H1 (cell line): Measurements from ENCODE around the gene CFAP221.

Experiments used
- CHD2 ChIP-seq: IDR thresholded peaks from 2 replicates; pipeline ENCODE4 v1.6.1; 2012; ENCODE audit warnings: low read length, improper control_type of control experiment
- CHD7 ChIP-seq: fragments of 300-600 bp; sonication (generic); IDR thresholded peaks from 2 replicates; pipeline ENCODE4 v1.7.1; 2012; ENCODE audit warnings: low read length, moderate library complexity, mild to moderate bottlenecking, inconsistent platforms; ENCODE audit not compliant: insufficient replicate concordance
- EGR1 ChIP-seq: IDR thresholded peaks from 2 replicates; pipeline ENCODE4 v1.6.1; 2011; ENCODE audit warnings: low read depth, low read length, borderline replicate concordance
- HDAC6 ChIP-seq: IDR thresholded peaks from one replicate; pipeline ENCODE4 v1.7.1; 2012; ENCODE audit warnings: low read depth, mild to moderate bottlenecking, inconsistent platforms, low read length, moderate library complexity
- POLR2A ChIP-seq, 2 experiments: IDR thresholded peaks; 1 replicate in 1 of 2; 2 replicates in 1 of 2; pipeline ENCODE4 v1.6.1; 2011; ENCODE audit warnings: low read depth in 2 of 2, low read length in 2 of 2, mild to moderate bottlenecking in 2 of 2; ENCODE audit errors: control extremely low read depth in 1 of 2
- SP1 ChIP-seq: IDR thresholded peaks from 2 replicates; pipeline ENCODE4 v1.6.1; 2011; ENCODE audit warnings: low read depth, low read length
- YY1 ChIP-seq: IDR thresholded peaks from 2 replicates; pipeline ENCODE4 v1.6.1; 2011; ENCODE audit warnings: low read depth, mild to moderate bottlenecking, low read length

DNA sequence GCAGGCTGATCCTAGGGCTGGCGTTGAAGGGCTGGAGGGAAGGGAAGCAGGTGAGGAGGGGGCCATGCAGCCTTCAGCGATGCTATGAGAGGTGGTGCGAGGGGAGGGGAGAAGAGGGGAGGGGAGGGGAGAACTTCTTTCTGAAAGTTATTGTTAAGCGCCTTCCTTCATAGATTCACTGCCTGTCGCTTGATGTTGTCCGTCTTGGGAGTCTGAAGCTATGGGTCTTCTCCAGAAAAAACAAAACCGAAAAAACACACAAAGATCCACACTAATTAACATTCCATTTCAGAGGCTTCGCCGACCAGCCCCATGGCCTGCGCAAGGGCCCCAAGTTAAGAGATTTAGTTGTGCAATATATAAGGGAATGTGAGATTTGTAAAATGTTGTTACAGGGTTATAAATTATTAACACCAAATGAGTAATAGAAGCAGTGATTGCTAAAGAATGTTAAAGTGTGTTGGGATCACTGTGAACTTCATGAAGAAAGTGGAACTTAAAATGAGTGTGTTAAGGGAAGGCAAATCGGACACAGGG lies 758 bp downstream of the CFAP221 start:
- TF ChIP-seq YY1 = no peak
- no peak for TF ChIP-seq POLR2A (IDR thresholded peaks at IDR 0.05; ENCODE audit: control extremely low read depth in 1 of 2, low read depth in 2 of 2, low read length in 2 of 2)
- no peak for TF ChIP-seq EGR1
- TF ChIP-seq CHD2 = no peak
- no peak for TF ChIP-seq HDAC6
- no peak for TF ChIP-seq SP1
- no peak for TF ChIP-seq CHD7
